HEK293 (cell line): Measurements from ENCODE around the gene PFDN5.

ENCODE experiments used
- CTCF ChIA-PET: fragments of 350-600 bp; formaldehyde crosslinking; extraction: SDS; loops from one replicate; lab custom pipeline; 2021; ENCODE audit warnings: antibody characterized with exemption; lab: Yijun Ruan, JAX
- POLR2A ChIA-PET: fragments of 300-600 bp; formaldehyde crosslinking; extraction: SDS; loops from one replicate; lab custom pipeline; 2020; ENCODE audit warnings: antibody characterized with exemption, inconsistent platforms; lab: Yijun Ruan, JAX
- H3K27ac ChIP-seq: fragments of 200-500 bp; sonication (Bioruptor generic); 2 replicates; pipeline ENCODE4 v1.5.1; 2014; ENCODE audit warnings: low read depth, low read length, control low read depth, inconsistent platforms; ENCODE audit errors: extremely low read depth
- H3K36me3 ChIP-seq, 2 experiments: fragments of 200-500 bp in 1 of 2; sonication (Bioruptor generic) in 1 of 2; 1 replicate in 1 of 2; 2 replicates in 1 of 2; pipeline ENCODE4 v1.5.1; 2014 to 2017; ENCODE audit warnings: inconsistent platforms in 2 of 2, low read length in 2 of 2; ENCODE audit not compliant: control insufficient read depth in 2 of 2, insufficient read depth in 1 of 2
- H3K4me1 ChIP-seq: fragments of 200-500 bp; sonication (Bioruptor generic); 2 replicates; pipeline ENCODE4 v1.5.1; 2014; ENCODE audit warnings: mild to moderate bottlenecking, low read length, inconsistent platforms; ENCODE audit not compliant: control insufficient read depth, insufficient read depth
- H3K4me3 ChIP-seq: 2 replicates; pipeline ENCODE4 v1.5.1; 2011; ENCODE audit warnings: low read depth, mild to moderate bottlenecking, control low read depth, low read length, moderate library complexity
- H3K9me3 ChIP-seq: fragments of 200-500 bp; sonication (Bioruptor generic); 2 replicates; pipeline ENCODE4 v1.5.1; 2014; ENCODE audit warnings: low read depth, low read length, inconsistent platforms; ENCODE audit not compliant: control insufficient read depth, insufficient read depth
- BCL6B ChIP-seq: fragments of 450-650 bp; formaldehyde crosslinking; IDR thresholded peaks from 2 replicates; pipeline ENCODE4 v1.5.1; 2017; ENCODE audit warnings: missing biosample characterization, missing genetic modification characterization
- HOXC10 ChIP-seq: sonication (generic); formaldehyde crosslinking; IDR thresholded peaks from 2 replicates; pipeline ENCODE4 v1.8.1; 2023; ENCODE audit warnings: mild to moderate bottlenecking, missing genetic modification reagents
- KLF17 ChIP-seq: fragments of 450-650 bp; formaldehyde crosslinking; IDR thresholded peaks from 2 replicates; pipeline ENCODE4 v1.5.1; 2016; ENCODE audit warnings: missing biosample characterization, missing genetic modification characterization
- PRDM1 ChIP-seq: fragments of 450-650 bp; formaldehyde crosslinking; IDR thresholded peaks from 2 replicates; pipeline ENCODE4; 2016; ENCODE audit warnings: missing biosample characterization, missing genetic modification characterization
- PRDM10 ChIP-seq: fragments of 450-650 bp; formaldehyde crosslinking; IDR thresholded peaks from 2 replicates; pipeline ENCODE4 v1.5.1; 2016; ENCODE audit warnings: missing biosample characterization, missing genetic modification characterization
- WT1 ChIP-seq: fragments of 450-650 bp; formaldehyde crosslinking; IDR thresholded peaks from 2 replicates; pipeline ENCODE4 v1.5.1; 2016; ENCODE audit warnings: missing biosample characterization, missing genetic modification characterization
- ZBTB6 ChIP-seq: fragments of 450-650 bp; formaldehyde crosslinking; IDR thresholded peaks from 2 replicates; pipeline ENCODE4 v1.5.1; 2017; ENCODE audit warnings: missing biosample characterization, missing genetic modification characterization
- ZNF138 ChIP-seq: fragments of 450-650 bp; formaldehyde crosslinking; IDR thresholded peaks from 2 replicates; pipeline ENCODE4 v1.5.1; 2016; ENCODE audit warnings: missing biosample characterization, missing genetic modification characterization, borderline replicate concordance
- ZNF146 ChIP-seq: fragments of 450-650 bp; formaldehyde crosslinking; IDR thresholded peaks from 2 replicates; pipeline ENCODE4 v1.5.1; 2016; ENCODE audit warnings: missing biosample characterization, missing genetic modification characterization
- ZNF148 ChIP-seq: fragments of 450-650 bp; formaldehyde crosslinking; IDR thresholded peaks from 2 replicates; pipeline ENCODE4 v1.5.0; 2017; ENCODE audit warnings: missing biosample characterization, missing genetic modification characterization, borderline replicate concordance
- ZNF155 ChIP-seq: fragments of 450-650 bp; formaldehyde crosslinking; IDR thresholded peaks from 2 replicates; pipeline ENCODE4 v1.5.1; 2016; ENCODE audit warnings: missing biosample characterization, missing genetic modification characterization
- ZNF19 ChIP-seq: fragments of 450-650 bp; formaldehyde crosslinking; IDR thresholded peaks from 2 replicates; pipeline ENCODE4; 2016; ENCODE audit warnings: missing biosample characterization, missing genetic modification characterization, low read depth
- ZNF202 ChIP-seq: fragments of 450-650 bp; formaldehyde crosslinking; IDR thresholded peaks from 2 replicates; pipeline ENCODE4 v1.5.1; 2016; ENCODE audit warnings: missing biosample characterization, missing genetic modification characterization, borderline replicate concordance
- ZNF214 ChIP-seq: fragments of 450-650 bp; formaldehyde crosslinking; IDR thresholded peaks from 2 replicates; pipeline ENCODE4 v1.5.1; 2017; ENCODE audit warnings: missing biosample characterization, mild to moderate bottlenecking, missing genetic modification characterization, borderline replicate concordance
- ZNF248 ChIP-seq: fragments of 450-650 bp; formaldehyde crosslinking; IDR thresholded peaks from 2 replicates; pipeline ENCODE4 v1.5.1; 2017; ENCODE audit warnings: missing biosample characterization, missing genetic modification characterization
- ZNF302 ChIP-seq: fragments of 450-650 bp; formaldehyde crosslinking; IDR thresholded peaks from 2 replicates; pipeline ENCODE4 v1.5.1; 2016; ENCODE audit warnings: missing biosample characterization, missing genetic modification characterization, low read depth
- ZNF311 ChIP-seq: fragments of 450-650 bp; formaldehyde crosslinking; IDR thresholded peaks from 2 replicates; pipeline ENCODE4 v1.5.1; 2017; ENCODE audit warnings: missing biosample characterization, missing genetic modification characterization, borderline replicate concordance
- ZNF324 ChIP-seq: fragments of 450-650 bp; formaldehyde crosslinking; IDR thresholded peaks from 2 replicates; pipeline ENCODE4 v1.5.1; 2016; ENCODE audit warnings: missing biosample characterization, missing genetic modification characterization
- ZNF394 ChIP-seq: fragments of 450-650 bp; formaldehyde crosslinking; IDR thresholded peaks from 2 replicates; pipeline ENCODE4 v1.5.1; 2016; ENCODE audit warnings: missing biosample characterization, missing genetic modification characterization, mild to moderate bottlenecking, moderate library complexity, borderline replicate concordance
- ZNF510 ChIP-seq: fragments of 450-650 bp; formaldehyde crosslinking; IDR thresholded peaks from 2 replicates; pipeline ENCODE4 v1.5.1; 2018; ENCODE audit warnings: mild to moderate bottlenecking, missing genetic modification characterization, missing biosample characterization; ENCODE audit not compliant: insufficient replicate concordance
- ZNF610 ChIP-seq: fragments of 450-650 bp; formaldehyde crosslinking; IDR thresholded peaks from 2 replicates; pipeline ENCODE4 v1.5.1; 2016; ENCODE audit warnings: missing biosample characterization, missing genetic modification characterization, borderline replicate concordance
- ZNF747 ChIP-seq: fragments of 450-650 bp; formaldehyde crosslinking; IDR thresholded peaks from 2 replicates; pipeline ENCODE4 v1.5.1; 2016; ENCODE audit warnings: missing biosample characterization, missing genetic modification characterization
- ZNF792 ChIP-seq: fragments of 450-650 bp; formaldehyde crosslinking; IDR thresholded peaks from 2 replicates; pipeline ENCODE4 v1.5.1; 2016; ENCODE audit warnings: missing biosample characterization, missing genetic modification characterization
- ZNF837 ChIP-seq: fragments of 450-650 bp; formaldehyde crosslinking; IDR thresholded peaks from 2 replicates; pipeline ENCODE4 v1.5.1; 2016; ENCODE audit warnings: missing biosample characterization, missing genetic modification characterization
- ZSCAN16 ChIP-seq: fragments of 450-650 bp; formaldehyde crosslinking; IDR thresholded peaks from 2 replicates; pipeline ENCODE4 v1.5.1; 2016; ENCODE audit warnings: missing biosample characterization, missing genetic modification characterization

Gene PFDN5

GRCh38 chr12:53295070-53295890 is at the start of gene PFDN5 (continued):
- TF ChIP-seq ZNF837 (tag by site-specific recombination): no peak
- no peak for TF ChIP-seq WT1 (tag by site-specific recombination)
- TF ChIP-seq ZNF747 (tag by site-specific recombination): no peak
- TF ChIP-seq ZNF138 (tag by site-specific recombination): no peak
- TF ChIP-seq ZBTB6 (tag by site-specific recombination): peak; percentile 82
- no peak for TF ChIP-seq ZNF311 (tag by site-specific recombination)
- peak; percentile 35; the same call in 1 of the 2 replicates for TF ChIP-seq PRDM1 (tag by site-specific recombination)
- no peak for TF ChIP-seq ZSCAN16 (tag by site-specific recombination)
- TF ChIP-seq ZNF248 (tag by site-specific recombination): no peak
- TF ChIP-seq PRDM10 (tag by site-specific recombination): peak; percentile 93
- TF ChIP-seq ZNF146 (tag by site-specific recombination): peak; percentile 11; the same call in 1 of the 2 replicates
- TF ChIP-seq KLF17: peak; percentile 73; the same call in 1 of the 2 replicates
- TF ChIP-seq ZNF202 (tag by site-specific recombination): no peak
- no peak for TF ChIP-seq ZNF155 (tag by site-specific recombination)
- TF ChIP-seq ZNF394 (tag by site-specific recombination): peak; percentile 47; the same call in 1 of the 2 replicates
- TF ChIP-seq ZNF324: no peak; the same call in 1 of the 2 replicates
- TF ChIP-seq ZNF19 (tag by site-specific recombination): no peak
- no peak for TF ChIP-seq ZNF510
- TF ChIP-seq, all 188 proteins: peak for 49

- Histone ChIP-seq H3K4me1 (peaks cover 4% of the 10 kb centered on the region; the same call in 1 of the 2 replicates), H3K27ac (peak overlapping the region; percentile 61), H3K36me3 (peaks cover 0 to 22% of the 10 kb centered on the region in 2 experiments; a peak in 1 of 3 replicates), H3K4me3 (peak overlapping the region; percentile 91), H3K9me3 (no peaks in the 10 kb centered on the region)
- CTCF ChIA-PET: interaction anchor here (0.6 to 4.6 kb wide), 12 partner anchors 9 to 257 kb away, joined by 3 to 53 read pairs (median 3); partner anchors contain the start of gene ESPL1
- POLR2A ChIA-PET: interaction anchor here (0.6 to 2.1 kb wide), 4 partner anchors 17 to 197 kb away, joined by 4 to 11 read pairs (median 6); partner anchors contain the start of gene ESPL1
- TF ChIP-seq BCL6B: no peak
- peak; percentile 73; the same call in 1 of the 2 replicates for TF ChIP-seq ZNF610
- TF ChIP-seq ZNF302 (tag by site-specific recombination): no peak
- TF ChIP-seq ZNF214: no peak
- no peak for TF ChIP-seq HOXC10 (CRISPR knock-in tag)
- no peak for TF ChIP-seq ZNF148
- no peak for TF ChIP-seq ZNF792 (tag by site-specific recombination)
Measured at GRCh38 chr12:53251477-53252348, 43.6 kb upstream of the PFDN5 start.
